Naive B cell (primary cell): ENCODE data around the gene BRPF3. TPM values are rescaled to one million over a fixed set of nuclear protein-coding genes. Genes with fewer than 3 reads are reported as not detected.
"Not testable (repeated sequence)": the region's sequence is repeated elsewhere in the genome, so short reads cannot be mapped to it uniquely, and the experiment has no call there.

Experiments used
- ATAC-seq, 2 donors: fragments of 150-1000 bp; cut with Tn5 transposase; 2 replicates each; pipeline ENCODE4 v1.10.0; 2021; ENCODE audit warnings: low read depth in 2 of 2, mild to moderate bottlenecking in 2 of 2, moderate library complexity in 2 of 2
- DNase-seq: peaks from one replicate; pipeline ENCODE4 v3.0.0; 2022
- H3K27ac Mint-ChIP-seq, 6 donors: one replicate each; pipeline ENCODE4 v1.8.0; 2020 to 2022; ENCODE audit warnings: mild to moderate bottlenecking in 6 of 6, mixed read lengths in 6 of 6, moderate library complexity in 5 of 6, inconsistent platforms in 2 of 6
- H3K27me3 Mint-ChIP-seq, 3 donors: one replicate each; pipeline ENCODE4 v1.8.0; 2021 to 2022; ENCODE audit warnings: mixed read lengths in 3 of 3, mild to moderate bottlenecking in 1 of 3
- H3K36me3 Mint-ChIP-seq, 2 donors: one replicate each; pipeline ENCODE4 v1.8.0; 2020 to 2022; ENCODE audit warnings: mixed read lengths in 2 of 2, inconsistent platforms in 1 of 2, mild to moderate bottlenecking in 1 of 2
- H3K4me1 Mint-ChIP-seq, 3 donors: one replicate each; pipeline ENCODE4 v1.8.0; 2020 to 2022; ENCODE audit warnings: mixed read lengths in 3 of 3, inconsistent platforms in 1 of 3, mild to moderate bottlenecking in 1 of 3, moderate library complexity in 1 of 3
- H3K4me3 Mint-ChIP-seq, 8 donors: one replicate each; pipeline ENCODE4 v1.8.0; 2020 to 2022; ENCODE audit warnings: mild to moderate bottlenecking in 8 of 8, mixed read lengths in 8 of 8, moderate library complexity in 8 of 8, inconsistent platforms in 2 of 8
- H3K9me3 Mint-ChIP-seq, 7 donors: one replicate each; pipeline ENCODE4 v1.8.0; 2020 to 2022; ENCODE audit warnings: mixed read lengths in 7 of 7, mild to moderate bottlenecking in 5 of 7, inconsistent platforms in 2 of 7, moderate library complexity in 1 of 7
- polyA plus RNA-seq, 6 donors: library from polyadenylated mRNA; unstranded; fragments of 300-500 nt; fragmentation: Illumina TruSeq; gene quantifications; one replicate each; pipeline ENCODE4 v1.2.3, GENCODE V29; 2021; ENCODE audit warnings: low read depth in 6 of 6

Gene BRPF3
- polyA plus RNA-seq, 6 donors from 2014 or later = 4.8 to 13.4 (median 5.8) TPM

GRCh38 chr6:36204068-36204753, 7.7 kb downstream of the BRPF3 start:
- Mint-ChIP-seq H3K4me1 (peaks cover 46 to 53% (median 51%) of the 10 kb centered on the region in 3 donors), H3K27me3 (no peaks in the 10 kb centered on the region), H3K36me3 (peaks cover 44 to 59% of the 10 kb centered on the region in 2 donors), H3K27ac (peak overlapping the region in 3 of 6 donors; percentile 19 to 58 (median 52)), H3K4me3 (peak overlapping the region; percentile 29 to 83 (median 47)), H3K9me3 (no peaks in the 10 kb centered on the region)
- ATAC-seq (peak; percentile 92 to 95), DNase-seq (peak; percentile 29)

- H3K9me3 Mint-ChIP-seq = no peaks in the 10 kb centered on the region
- H3K27me3 Mint-ChIP-seq = no peaks in the 10 kb centered on the region
- no peak for DNase-seq
- no peak for ATAC-seq
- peaks cover 32 to 42% (median 37%) of the 10 kb centered on the region in 3 donors for H3K4me1 Mint-ChIP-seq
- H3K4me3 Mint-ChIP-seq = peak overlapping the region in 1 of 8 donors; percentile 22
- no peak overlapping the region for H3K27ac Mint-ChIP-seq
- H3K36me3 Mint-ChIP-seq = peaks cover 43 to 61% of the 10 kb centered on the region in 2 donors
Observed at GRCh38 chr6:36207155-36207554, 10.6 kb downstream of the BRPF3 start.

GRCh38 chr6:36209606-36210005, 13.1 kb downstream of the BRPF3 start:
- Mint-ChIP-seq H3K27me3 (no peaks in the 10 kb centered on the region), H3K9me3 (no peaks in the 10 kb centered on the region), H3K4me1 (peaks cover 8 to 19% (median 15%) of the 10 kb centered on the region in 3 donors), H3K4me3 (no peak overlapping the region), H3K27ac (no peak overlapping the region), H3K36me3 (peaks cover 50 to 54% of the 10 kb centered on the region in 2 donors)
- DNase-seq (no peak), ATAC-seq (no peak)

- H3K9me3 Mint-ChIP-seq = no peaks in the 10 kb centered on the region
- no peak for DNase-seq
- no peak overlapping the region for H3K4me3 Mint-ChIP-seq
- H3K27ac Mint-ChIP-seq = no peak overlapping the region
- H3K4me1 Mint-ChIP-seq = peaks cover 3 to 18% (median 14%) of the 10 kb centered on the region in 3 donors
- no peak for ATAC-seq
- H3K36me3 Mint-ChIP-seq = peaks cover 48 to 58% of the 10 kb centered on the region in 2 donors
- no peaks in the 10 kb centered on the region for H3K27me3 Mint-ChIP-seq
Observed at GRCh38 chr6:36210182-36210581, 13.6 kb downstream of the BRPF3 start.

- Mint-ChIP-seq H3K4me3 (no peak overlapping the region), H3K27ac (no peak overlapping the region), H3K27me3 (no peaks in the 10 kb centered on the region), H3K36me3 (peaks cover 42 to 57% of the 10 kb centered on the region in 2 donors), H3K9me3 (no peaks in the 10 kb centered on the region), H3K4me1 (peaks cover 0 to 12% (median 10%) of the 10 kb centered on the region in 3 donors)
- ATAC-seq = no peak
- no peak for DNase-seq
Observed at GRCh38 chr6:36210886-36211595, 14.5 kb downstream of the BRPF3 start.

- H3K4me1 Mint-ChIP-seq = peaks cover 0 to 4% (median 0%) of the 10 kb centered on the region in 3 donors
- no peaks in the 10 kb centered on the region for H3K27me3 Mint-ChIP-seq
- ATAC-seq = no peak
- DNase-seq = no peak
- no peak overlapping the region for H3K27ac Mint-ChIP-seq
- H3K4me3 Mint-ChIP-seq = no peak overlapping the region
- no peaks in the 10 kb centered on the region for H3K9me3 Mint-ChIP-seq
- H3K36me3 Mint-ChIP-seq = peaks cover 22 to 40% of the 10 kb centered on the region in 2 donors
Observed at GRCh38 chr6:36216559-36216958, 20.0 kb downstream of the BRPF3 start.

GRCh38 chr6:36217188-36217587, 20.6 kb downstream of the BRPF3 start:
- no peaks in the 10 kb centered on the region for H3K27me3 Mint-ChIP-seq
- DNase-seq (no peak), ATAC-seq (no peak)
- no peak overlapping the region for H3K4me3 Mint-ChIP-seq
- peak overlapping the region in 2 of 6 donors; percentile 47 to 66 for H3K27ac Mint-ChIP-seq
- H3K4me1 Mint-ChIP-seq = peaks cover 0 to 4% (median 0%) of the 10 kb centered on the region in 3 donors
- no peaks in the 10 kb centered on the region for H3K9me3 Mint-ChIP-seq
- H3K36me3 Mint-ChIP-seq = peaks cover 16 to 37% of the 10 kb centered on the region in 2 donors

- Mint-ChIP-seq H3K4me1 (peaks cover 0 to 4% (median 0%) of the 10 kb centered on the region in 3 donors), H3K27ac (peak overlapping the region in 3 of 6 donors; percentile 4 to 53 (median 38)), H3K27me3 (no peaks in the 10 kb centered on the region), H3K9me3 (no peaks in the 10 kb centered on the region), H3K36me3 (peaks cover 22 to 44% of the 10 kb centered on the region in 2 donors), H3K4me3 (no peak overlapping the region)
- DNase-seq = no peak
- no peak for ATAC-seq
Observed at GRCh38 chr6:36217946-36218345, 21.4 kb downstream of the BRPF3 start.

GRCh38 chr6:36218516-36218915, 22.0 kb downstream of the BRPF3 start:
- not testable (repeated sequence) for H3K4me3 Mint-ChIP-seq, DNase-seq, ATAC-seq, H3K9me3 Mint-ChIP-seq, H3K27me3 Mint-ChIP-seq, H3K4me1 Mint-ChIP-seq
- Mint-ChIP-seq H3K36me3 (peaks cover 25 to 49% of the 10 kb centered on the region in 2 donors), H3K27ac (peak overlapping the region in 1 of 6 donors; percentile 61)

GRCh38 chr6:36219081-36219480, 22.5 kb downstream of the BRPF3 start:
- no peak for DNase-seq

GRCh38 chr6:36220226-36220625, 23.7 kb downstream of the BRPF3 start:
- Mint-ChIP-seq H3K27me3 (no peaks in the 10 kb centered on the region), H3K9me3 (no peaks in the 10 kb centered on the region), H3K27ac (no peak overlapping the region), H3K4me3 (no peak overlapping the region), H3K4me1 (peaks cover 0 to 4% (median 0%) of the 10 kb centered on the region in 3 donors), H3K36me3 (peaks cover 31 to 32% of the 10 kb centered on the region in 2 donors)
- DNase-seq = no peak
- no peak for ATAC-seq

More at GRCh38 chr6:36219081-36219480, 22.5 kb downstream of the BRPF3 start:
- Mint-ChIP-seq H3K36me3 (peaks cover 22 to 44% of the 10 kb centered on the region in 2 donors), H3K9me3 (no peaks in the 10 kb centered on the region), H3K27ac (peak overlapping the region in 1 of 6 donors; percentile 61), H3K4me1 (peaks cover 0 to 4% (median 0%) of the 10 kb centered on the region in 3 donors), H3K27me3 (no peaks in the 10 kb centered on the region), H3K4me3 (no peak overlapping the region)
- ATAC-seq = no peak

- Mint-ChIP-seq H3K4me3 (no peak overlapping the region), H3K36me3 (peaks cover 25 to 37% of the 10 kb centered on the region in 2 donors), H3K4me1 (no peaks in the 10 kb centered on the region), H3K27me3 (no peaks in the 10 kb centered on the region), H3K9me3 (no peaks in the 10 kb centered on the region), H3K27ac (peak overlapping the region in 1 of 6 donors; percentile 47)
- ATAC-seq (no peak), DNase-seq (no peak)
Observed at GRCh38 chr6:36221674-36222073, 25.1 kb downstream of the BRPF3 start.

- DNase-seq (no peak), ATAC-seq (no peak)
- Mint-ChIP-seq H3K4me1 (no peaks in the 10 kb centered on the region), H3K36me3 (peaks cover 16 to 37% of the 10 kb centered on the region in 2 donors), H3K27ac (no peak overlapping the region), H3K4me3 (no peak overlapping the region), H3K27me3 (no peaks in the 10 kb centered on the region), H3K9me3 (no peaks in the 10 kb centered on the region)
Observed at GRCh38 chr6:36222924-36223323, 26.4 kb downstream of the BRPF3 start.

- H3K27me3 Mint-ChIP-seq = no peaks in the 10 kb centered on the region
- H3K36me3 Mint-ChIP-seq = peaks cover 18 to 37% of the 10 kb centered on the region in 2 donors
- DNase-seq (no peak), ATAC-seq (no peak)
- no peaks in the 10 kb centered on the region for H3K9me3 Mint-ChIP-seq
- no peak overlapping the region for H3K27ac Mint-ChIP-seq
- no peaks in the 10 kb centered on the region for H3K4me1 Mint-ChIP-seq
- H3K4me3 Mint-ChIP-seq = no peak overlapping the region
Observed at GRCh38 chr6:36223706-36224105, 27.2 kb downstream of the BRPF3 start.
